ENCODE measurements around the gene NIPAL1.

The NIPAL1 gene

GRCh38 chr4:48065587-48066052 is 49.0 kb downstream of the NIPAL1 start:
- DNase-seq (ENCODE audit: low read depth in 2 of 2): no peak

- no peak for DNase-seq (ENCODE audit: low read depth in 2 of 2)
Observed at GRCh38 chr4:48067536-48067935, 51.0 kb downstream of the NIPAL1 start.

GRCh38 chr4:48068182-48068581 is 51.6 kb downstream of the NIPAL1 start:
- no peak for DNase-seq (ENCODE audit: low read depth in 2 of 2)

GRCh38 chr4:48069026-48069425 is 52.5 kb downstream of the NIPAL1 start:
- DNase-seq (ENCODE audit: low read depth in 2 of 2): no peak

GRCh38 chr4:48071191-48071590 is 54.6 kb downstream of the NIPAL1 start:
- no peak for DNase-seq (ENCODE audit: low read depth in 2 of 2)

- DNase-seq (ENCODE audit: low read depth in 2 of 2): no peak
Observed at GRCh38 chr4:48073567-48074103, 57.1 kb downstream of the NIPAL1 start.

- DNase-seq (ENCODE audit: low read depth in 2 of 2): no peak
Observed at GRCh38 chr4:48074657-48075056, 58.1 kb downstream of the NIPAL1 start.

GRCh38 chr4:48078425-48078824 is 61.9 kb downstream of the NIPAL1 start:
- DNase-seq (ENCODE audit: low read depth in 2 of 2): no peak

- no peak for DNase-seq (ENCODE audit: low read depth in 2 of 2)
Observed at GRCh38 chr4:48078862-48079655, 62.5 kb downstream of the NIPAL1 start.

GRCh38 chr4:48079972-48080391 is 63.4 kb downstream of the NIPAL1 start:
- DNase-seq (ENCODE audit: low read depth in 2 of 2): no peak

- no peak for DNase-seq (ENCODE audit: low read depth in 2 of 2)
Observed at GRCh38 chr4:48081196-48081595, 64.6 kb downstream of the NIPAL1 start.

- DNase-seq (ENCODE audit: low read depth in 2 of 2): no peak
Observed at GRCh38 chr4:48082956-48083355, 66.4 kb downstream of the NIPAL1 start.

GRCh38 chr4:48085821-48086589 is 69.4 kb downstream of the NIPAL1 start:
- DNase-seq (ENCODE audit: low read depth in 2 of 2): no peak

Measured in activated CD4-positive, alpha-beta T cell treated with anti-CD3 and anti-CD28 coated beads for 24 hours (primary cell).